GM12891 (cell line): ENCODE results near the gene NFATC2.

Experiments used
- DNase-seq: peaks from one replicate; pipeline ENCODE4 v3.0.0; 2011; ENCODE audit warnings: low spot score; ENCODE audit not compliant: insufficient read length
- FAIRE-seq: peaks from 2 replicates; lab custom pipeline; 2011; peaks lifted over from hg19 to GRCh38; lab: Jason Lieb, UNC
- PAX5 ChIP-seq: IDR thresholded peaks from 2 replicates; pipeline ENCODE4 v1.6.1; 2011; ENCODE audit warnings: low read length, moderate library complexity, mild to moderate bottlenecking; ENCODE audit not compliant: insufficient read depth, severe bottlenecking
- POLR2A ChIP-seq: IDR thresholded peaks from 2 replicates; pipeline ENCODE4 v1.6.1; 2011; ENCODE audit warnings: low read depth, low read length, control low read depth
- POLR2AphosphoS5 ChIP-seq: IDR thresholded peaks from 2 replicates; pipeline ENCODE4 v1.6.1; 2011; ENCODE audit warnings: low read depth, low read length, control low read depth
- POU2F2 ChIP-seq: IDR thresholded peaks from 2 replicates; pipeline ENCODE4 v1.6.1; 2011; ENCODE audit warnings: low read depth, mild to moderate bottlenecking, control low read depth, low read length, moderate library complexity
- SPI1 ChIP-seq: IDR thresholded peaks from 2 replicates; pipeline ENCODE4 v1.6.1; 2011; ENCODE audit warnings: low read depth, low read length, control low read depth
- TAF1 ChIP-seq: IDR thresholded peaks from 2 replicates; pipeline ENCODE4 v1.6.1; 2011; ENCODE audit warnings: low read depth, low read length, control low read depth

NFATC2 gene

DNA sequence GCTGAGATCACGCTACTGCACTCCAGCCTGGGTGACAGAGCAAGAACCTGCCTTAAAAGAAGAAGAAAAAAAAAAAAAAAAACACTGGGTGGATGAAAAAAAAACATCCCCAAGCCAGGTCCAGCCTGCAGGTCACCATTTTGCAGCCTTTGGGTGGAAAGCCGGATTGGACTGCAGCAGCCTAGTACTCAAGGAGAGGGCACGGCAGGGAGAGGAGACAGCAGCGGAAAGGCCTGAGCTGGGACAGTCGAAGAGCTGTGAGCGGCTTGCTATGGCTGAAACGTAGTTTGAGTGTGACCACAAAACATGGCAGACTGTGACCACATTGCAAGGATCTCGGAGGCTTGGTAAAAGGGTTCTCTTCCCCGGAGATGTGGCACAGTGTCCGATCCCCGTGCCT lies 173.0 kb downstream of the NFATC2 start:
- no peak for DNase-seq
- TF ChIP-seq POLR2A (no peak), POU2F2 (no peak), POLR2AphosphoS5 (no peak), TAF1 (no peak), SPI1 (no peak), PAX5 (no peak)
- no peak for FAIRE-seq

DNA sequence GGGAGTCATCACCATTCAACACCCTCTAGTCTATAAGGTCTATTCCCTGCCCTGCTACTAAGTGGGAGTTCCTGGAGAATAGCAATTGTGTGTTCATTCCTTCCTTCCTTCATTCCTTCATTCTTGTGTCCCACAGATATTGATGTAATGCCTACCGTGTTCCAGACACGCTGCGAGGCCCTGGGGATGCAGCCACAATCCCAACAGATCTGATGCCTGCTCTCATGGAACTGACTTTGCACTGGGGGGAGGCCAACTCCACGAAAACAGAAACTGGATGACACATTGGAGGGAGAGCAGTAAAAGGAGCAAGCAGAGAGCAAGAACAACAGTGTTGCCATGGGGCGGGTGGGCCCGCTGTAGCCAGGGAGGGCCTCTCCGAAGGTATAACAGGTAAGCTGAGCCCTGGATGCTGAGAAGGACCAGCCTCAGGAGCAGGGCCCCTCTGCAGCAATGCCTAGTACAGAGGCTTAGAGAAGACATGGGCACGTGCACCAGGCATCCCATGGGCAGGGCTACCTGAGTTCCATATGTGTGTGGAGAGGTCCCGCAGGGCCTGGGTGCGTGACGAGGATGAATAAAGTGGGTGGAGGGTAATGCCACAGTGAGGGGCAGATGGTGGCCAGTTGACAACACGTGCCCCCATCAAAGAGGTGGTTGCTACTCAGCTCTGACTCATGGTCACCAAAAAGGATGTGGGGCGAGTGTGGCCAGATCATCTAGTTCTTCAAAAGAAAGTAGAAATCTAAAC lies 173.9 kb downstream of the NFATC2 start:
- TF ChIP-seq POU2F2 (no peak), TAF1 (no peak), POLR2A (no peak), SPI1 (no peak), POLR2AphosphoS5 (no peak), PAX5 (no peak)
- no peak for FAIRE-seq
- DNase-seq: no peak

DNA sequence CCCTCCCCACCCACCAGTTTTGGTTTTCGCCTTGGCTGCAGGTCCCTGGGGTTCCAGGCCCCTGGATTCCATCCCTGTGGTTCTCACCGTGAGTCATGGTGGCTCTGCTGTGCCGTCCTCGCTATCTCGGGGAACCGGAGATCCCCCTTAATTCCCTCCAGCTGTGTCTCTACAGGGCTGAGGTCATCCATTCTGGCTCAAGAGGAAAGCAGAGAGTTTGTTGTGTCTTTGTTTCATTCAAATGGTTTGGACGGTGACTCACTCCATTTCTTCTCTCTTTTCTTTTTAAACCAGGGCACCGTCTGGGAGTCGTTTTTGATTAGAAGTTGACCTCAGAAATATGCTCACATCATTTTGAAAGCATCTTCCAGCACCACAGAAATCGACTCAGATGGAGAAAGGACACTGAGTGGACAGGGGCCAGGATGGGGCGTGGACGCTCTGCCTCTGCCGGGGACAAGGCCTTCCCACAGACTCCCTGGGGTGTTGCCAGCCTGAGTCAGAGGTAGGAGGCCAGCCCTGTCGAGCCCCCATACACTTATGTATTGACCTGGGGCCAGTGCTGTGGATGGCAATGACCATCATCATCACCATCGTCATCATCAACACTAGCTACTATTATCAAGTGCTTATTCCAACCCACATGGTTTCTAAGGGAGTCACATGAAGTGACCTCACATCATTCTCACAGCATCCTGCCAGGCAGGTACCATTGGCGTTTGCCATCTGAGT lies 176.2 kb downstream of the NFATC2 start:
- FAIRE-seq (no peak), DNase-seq (no peak)
- TF ChIP-seq POU2F2: no peak
- no peak for TF ChIP-seq POLR2AphosphoS5
- TF ChIP-seq SPI1: no peak
- TF ChIP-seq PAX5: no peak
- no peak for TF ChIP-seq POLR2A
- no peak for TF ChIP-seq TAF1

DNA sequence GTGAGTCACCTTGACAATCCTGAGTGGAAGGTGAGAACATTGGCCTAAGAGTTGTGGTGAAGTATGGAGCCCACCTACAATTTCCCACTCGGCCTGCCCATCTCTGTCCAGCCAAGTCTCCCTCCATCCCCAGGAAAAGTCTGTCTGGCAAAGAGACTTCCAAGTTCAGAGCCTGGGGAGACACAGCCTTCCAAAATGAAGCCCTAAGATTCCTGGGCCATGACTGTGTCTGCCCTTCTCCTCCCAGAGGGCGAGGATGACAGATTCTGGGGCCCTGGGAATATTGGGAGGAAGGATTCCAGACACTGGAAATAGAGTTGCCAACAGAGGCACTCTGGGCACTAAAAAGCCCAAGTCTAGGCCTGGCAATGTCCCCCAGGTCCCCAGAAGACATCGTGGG lies 176.8 kb downstream of the NFATC2 start:
- no peak for TF ChIP-seq TAF1
- no peak for TF ChIP-seq PAX5
- no peak for TF ChIP-seq SPI1
- no peak for TF ChIP-seq POU2F2
- TF ChIP-seq POLR2A: no peak
- TF ChIP-seq POLR2AphosphoS5: no peak
- FAIRE-seq (no peak), DNase-seq (no peak)

DNA sequence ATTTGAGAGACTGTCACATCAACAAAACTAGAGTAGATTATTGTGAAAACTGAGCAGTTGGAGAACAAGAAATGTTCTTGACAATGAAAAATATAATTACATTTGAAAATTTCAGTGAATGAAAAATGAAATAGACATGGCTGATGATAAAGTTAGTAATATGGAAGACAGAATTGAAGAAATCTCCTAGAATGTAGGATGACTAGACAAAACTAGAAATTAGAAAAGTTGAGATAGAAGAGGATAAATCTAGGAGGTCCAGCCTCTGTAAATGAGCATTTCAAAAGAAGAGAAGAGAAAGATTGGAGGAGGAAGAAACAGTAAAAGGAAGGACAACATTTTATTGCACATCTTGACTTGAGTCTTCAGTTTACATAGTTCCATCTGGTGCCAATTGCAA lies 178.7 kb downstream of the NFATC2 start:
- FAIRE-seq: no peak
- no peak for DNase-seq
- TF ChIP-seq POLR2AphosphoS5: no peak
- TF ChIP-seq POLR2A: no peak
- TF ChIP-seq POU2F2: no peak
- TF ChIP-seq TAF1: no peak
- no peak for TF ChIP-seq PAX5
- no peak for TF ChIP-seq SPI1

DNA sequence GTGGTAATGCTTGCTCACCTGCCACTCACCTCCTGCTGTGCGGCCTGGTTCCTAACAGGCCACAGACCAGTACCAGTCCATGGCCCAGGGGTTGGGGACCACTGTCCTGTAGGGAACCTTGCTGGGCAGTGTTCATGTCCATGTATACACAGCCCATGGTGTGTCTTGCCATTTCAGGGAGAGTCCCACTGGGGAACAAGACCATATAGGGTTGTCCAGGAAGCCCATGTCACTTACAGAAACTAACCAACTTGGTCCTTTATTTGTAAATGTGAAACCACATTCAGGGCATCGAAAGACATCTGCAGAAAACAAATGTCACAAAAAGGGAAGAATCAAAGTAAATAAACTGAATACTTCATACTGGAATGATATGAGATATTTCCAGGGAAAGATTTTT lies 179.1 kb downstream of the NFATC2 start:
- FAIRE-seq (no peak), DNase-seq (no peak)
- TF ChIP-seq TAF1 (no peak), SPI1 (no peak), POU2F2 (no peak), POLR2AphosphoS5 (no peak), POLR2A (no peak), PAX5 (no peak)

DNA sequence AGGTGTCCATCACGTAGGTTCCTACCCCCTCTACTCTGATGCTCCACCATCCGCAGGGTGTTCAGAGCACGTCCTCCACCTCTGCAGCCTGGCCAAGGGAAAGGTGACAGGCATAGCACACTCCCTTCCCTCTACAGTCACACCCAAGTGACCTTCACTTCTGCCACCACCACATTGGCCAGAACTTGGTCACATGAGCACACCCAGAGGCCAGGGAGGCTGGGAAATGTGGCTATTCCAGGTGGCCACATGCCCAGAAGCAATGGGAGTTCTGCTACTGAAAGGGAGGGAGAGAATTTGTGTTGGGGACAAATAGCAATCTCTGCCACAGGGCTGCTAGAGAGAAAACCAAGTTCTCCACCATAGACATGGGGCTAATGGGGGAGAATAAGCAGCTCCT lies 180.3 kb downstream of the NFATC2 start:
- FAIRE-seq (no peak), DNase-seq (no peak)
- TF ChIP-seq TAF1 (no peak), POLR2AphosphoS5 (no peak), POU2F2 (no peak), PAX5 (no peak), SPI1 (no peak)

DNA sequence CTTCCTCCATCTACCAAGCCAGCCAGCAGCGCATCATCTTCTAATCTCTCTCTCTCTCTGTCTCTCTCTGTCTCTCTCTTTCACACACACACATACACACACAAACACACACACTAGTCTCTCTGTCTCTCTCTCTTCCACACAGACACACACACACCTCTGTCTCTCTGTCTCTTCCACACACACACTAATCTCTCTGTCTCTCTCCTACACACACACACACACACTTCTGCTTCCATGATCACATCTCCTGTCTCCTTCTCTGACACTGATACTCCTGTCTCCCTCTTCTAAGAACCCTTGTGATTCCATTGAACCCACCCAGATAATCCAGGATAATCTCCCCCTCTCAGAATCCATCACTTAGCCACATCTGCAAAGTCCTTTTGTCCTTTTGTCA lies 181.3 kb downstream of the NFATC2 start:
- no peak for TF ChIP-seq SPI1
- TF ChIP-seq PAX5: no peak
- no peak for TF ChIP-seq POLR2A
- TF ChIP-seq POU2F2: no peak
- TF ChIP-seq TAF1: no peak
- no peak for TF ChIP-seq POLR2AphosphoS5

DNA sequence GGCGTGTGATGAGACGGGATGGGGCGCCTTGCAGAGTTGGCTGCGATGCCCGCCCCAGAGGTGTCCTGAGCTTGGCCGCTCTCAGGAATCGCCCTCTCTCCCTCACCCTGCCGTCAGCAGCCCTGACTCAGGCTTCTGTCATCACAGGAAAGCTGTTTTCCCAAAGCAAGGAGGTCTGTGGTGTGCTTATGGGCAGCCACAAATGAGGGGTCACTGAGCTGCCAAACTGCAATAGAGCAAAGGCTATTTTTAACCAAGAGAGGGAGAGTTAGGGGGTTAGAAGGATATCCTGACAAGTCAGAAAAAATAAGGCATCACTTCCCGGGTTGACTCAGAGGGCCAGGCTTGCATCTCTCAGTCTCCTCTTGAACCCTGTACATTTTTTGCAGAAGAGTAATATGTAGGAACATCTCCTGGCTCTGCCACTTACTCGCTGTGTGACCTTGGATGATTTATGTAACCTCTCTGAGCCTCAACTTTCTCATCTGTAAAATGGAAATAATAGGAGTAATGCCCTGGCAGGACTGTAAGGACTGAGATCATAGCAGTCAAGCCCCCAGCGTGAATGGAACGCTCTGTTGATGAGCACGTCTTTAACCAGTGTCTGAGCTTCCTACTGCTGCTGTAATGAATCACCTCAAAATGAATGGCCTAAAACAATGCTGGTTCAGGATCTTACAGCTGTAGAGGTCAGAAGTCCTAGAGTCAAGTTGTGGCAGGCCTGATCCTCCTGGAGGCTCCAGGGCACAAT lies 181.9 kb downstream of the NFATC2 start:
- TF ChIP-seq POLR2A (no peak), POU2F2 (no peak), POLR2AphosphoS5 (no peak), SPI1 (no peak), TAF1 (no peak), PAX5 (no peak)
- DNase-seq: no peak
- no peak for FAIRE-seq

More for the DNA sequence above, 181.3 kb downstream of the NFATC2 start:
- DNase-seq (no peak), FAIRE-seq (no peak)
